Stimulated activated CD8-positive, alpha-beta memory T cell treated with anti-CD3 and anti-CD28 coated beads, Interleukin-4, amount 100 ng/mL, for 48 hours (primary cell): ENCODE data around the gene SLC25A23.
"Not testable (repeated sequence)": the region's sequence is repeated elsewhere in the genome, so short reads cannot be mapped to it uniquely, and the experiment has no call there.

Experiments
- DNase-seq: peaks from one replicate; pipeline ENCODE4 v3.0.0-alpha.2; 2020

Gene SLC25A23

DNA sequence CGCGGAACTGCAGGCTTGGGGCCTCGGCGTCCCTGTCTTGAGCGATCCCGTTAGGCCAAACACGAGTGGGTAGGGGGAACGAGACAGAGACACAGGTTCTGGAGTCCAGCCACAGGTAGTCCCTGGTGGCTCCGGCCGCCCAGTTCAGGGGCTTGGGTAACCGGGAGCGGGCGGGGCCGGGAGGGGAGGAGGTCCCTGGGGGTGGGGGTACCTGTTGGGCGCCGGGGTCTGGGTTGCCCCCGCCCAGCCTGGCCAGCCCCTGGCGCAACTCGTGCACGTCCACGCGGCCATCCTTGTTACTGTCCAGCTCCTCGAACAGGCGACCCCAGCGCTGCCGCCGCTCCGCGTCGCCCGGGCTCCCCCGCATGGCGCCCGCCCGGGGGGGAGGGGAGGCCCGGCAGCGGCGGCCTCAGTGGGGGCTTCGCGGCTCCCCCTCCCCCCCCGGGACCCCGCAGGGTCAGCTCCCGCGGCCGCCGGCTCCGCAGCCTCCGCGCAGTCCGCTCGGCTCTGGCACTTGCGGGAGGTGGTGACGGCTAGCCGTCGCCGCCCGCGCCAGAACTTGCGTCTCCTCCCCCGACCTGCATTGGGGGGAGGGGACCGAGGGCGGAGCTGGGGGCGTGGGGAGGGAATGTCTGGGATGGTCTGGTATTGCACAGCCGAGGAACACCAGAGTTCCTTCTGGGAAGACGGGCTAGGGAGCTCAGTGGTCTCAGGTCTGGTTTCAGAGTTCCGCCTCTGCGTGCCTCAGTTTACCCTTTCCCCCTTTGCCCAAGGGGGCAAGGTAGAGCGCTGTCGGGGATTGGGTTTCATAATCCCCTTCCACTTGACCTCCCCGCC, at the start of gene SLC25A23:
TSS of gene SLC25A23 (minus strand) at position 531 of the 837 bp plus-strand sequence. CDS start at position 367, 164 bp downstream.
- DNase-seq, result peak; percentile 76

DNA sequence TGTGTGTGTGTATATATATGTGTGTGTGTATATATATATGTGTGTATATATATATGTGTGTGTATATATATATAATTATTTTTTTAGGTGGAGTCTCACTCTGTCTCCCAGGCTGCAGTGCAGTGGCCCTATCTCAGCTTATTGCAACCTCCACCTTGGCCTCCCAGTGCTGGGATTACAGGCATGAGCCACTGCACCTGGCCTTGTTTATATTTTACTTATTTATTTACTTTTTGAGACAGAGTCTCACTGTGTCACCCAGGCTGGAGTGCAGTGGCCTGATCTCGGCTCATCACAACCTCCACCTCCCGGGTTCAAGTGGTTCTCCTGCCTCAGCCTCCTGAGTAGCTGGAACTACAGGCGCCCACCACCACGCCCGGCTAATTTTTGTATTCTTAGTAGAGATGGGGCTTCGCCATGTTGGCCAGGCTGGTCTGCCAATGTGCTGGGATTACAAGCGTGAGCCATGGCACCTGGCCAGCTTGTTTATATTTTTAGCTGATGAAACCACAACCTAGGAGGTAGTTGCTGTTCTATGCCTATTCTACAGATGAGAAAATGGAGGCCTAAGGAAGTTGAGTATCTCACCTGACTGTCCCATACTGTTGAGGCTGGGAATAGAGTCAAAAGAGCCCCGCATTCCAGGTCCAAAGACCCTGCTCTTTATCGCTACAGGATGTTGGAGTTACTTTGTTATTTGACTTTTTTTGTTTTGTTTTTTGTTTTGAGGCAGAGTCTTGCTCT, 48.6 kb upstream of the SLC25A23 start:
- not testable (repeated sequence) for DNase-seq

DNA sequence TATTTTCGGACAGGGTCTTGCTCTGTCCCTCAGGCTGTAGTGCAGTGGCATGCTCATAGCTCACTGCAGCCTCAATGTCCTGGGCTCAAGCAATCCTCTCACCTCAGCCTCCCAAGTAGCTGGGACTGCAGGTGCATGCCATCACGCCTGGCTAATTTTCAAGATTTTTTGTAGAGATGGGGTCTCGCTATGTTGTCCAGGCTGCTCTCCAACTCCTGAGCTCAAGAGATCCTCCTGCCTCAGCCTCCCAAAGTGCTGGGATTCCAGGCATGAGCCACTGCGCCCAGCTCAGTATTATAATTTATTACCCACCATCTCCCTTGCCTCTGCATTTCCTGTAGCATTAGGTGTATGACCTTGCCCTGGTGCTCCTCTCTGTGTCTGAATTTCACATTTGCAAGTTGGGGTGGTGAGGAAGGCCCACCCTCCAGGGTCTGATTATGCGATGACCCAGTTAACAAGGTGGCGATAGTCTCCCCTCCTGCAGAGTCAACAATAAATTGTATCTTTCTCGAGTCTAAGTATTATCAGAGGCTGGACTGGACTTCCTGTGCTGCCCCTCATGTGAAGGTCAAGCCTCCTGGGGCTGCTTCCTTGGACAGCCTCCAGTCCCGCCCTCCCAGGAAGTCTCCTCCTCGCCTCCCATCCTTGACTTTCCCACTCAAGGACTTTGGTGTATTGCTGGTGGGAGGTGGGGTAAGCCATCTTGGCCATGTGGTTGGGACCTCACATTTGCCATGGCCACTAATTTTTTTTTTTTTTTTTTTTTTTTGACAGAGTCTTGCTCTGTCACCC, 44.0 kb upstream of the SLC25A23 start:
- no peak for DNase-seq

DNA sequence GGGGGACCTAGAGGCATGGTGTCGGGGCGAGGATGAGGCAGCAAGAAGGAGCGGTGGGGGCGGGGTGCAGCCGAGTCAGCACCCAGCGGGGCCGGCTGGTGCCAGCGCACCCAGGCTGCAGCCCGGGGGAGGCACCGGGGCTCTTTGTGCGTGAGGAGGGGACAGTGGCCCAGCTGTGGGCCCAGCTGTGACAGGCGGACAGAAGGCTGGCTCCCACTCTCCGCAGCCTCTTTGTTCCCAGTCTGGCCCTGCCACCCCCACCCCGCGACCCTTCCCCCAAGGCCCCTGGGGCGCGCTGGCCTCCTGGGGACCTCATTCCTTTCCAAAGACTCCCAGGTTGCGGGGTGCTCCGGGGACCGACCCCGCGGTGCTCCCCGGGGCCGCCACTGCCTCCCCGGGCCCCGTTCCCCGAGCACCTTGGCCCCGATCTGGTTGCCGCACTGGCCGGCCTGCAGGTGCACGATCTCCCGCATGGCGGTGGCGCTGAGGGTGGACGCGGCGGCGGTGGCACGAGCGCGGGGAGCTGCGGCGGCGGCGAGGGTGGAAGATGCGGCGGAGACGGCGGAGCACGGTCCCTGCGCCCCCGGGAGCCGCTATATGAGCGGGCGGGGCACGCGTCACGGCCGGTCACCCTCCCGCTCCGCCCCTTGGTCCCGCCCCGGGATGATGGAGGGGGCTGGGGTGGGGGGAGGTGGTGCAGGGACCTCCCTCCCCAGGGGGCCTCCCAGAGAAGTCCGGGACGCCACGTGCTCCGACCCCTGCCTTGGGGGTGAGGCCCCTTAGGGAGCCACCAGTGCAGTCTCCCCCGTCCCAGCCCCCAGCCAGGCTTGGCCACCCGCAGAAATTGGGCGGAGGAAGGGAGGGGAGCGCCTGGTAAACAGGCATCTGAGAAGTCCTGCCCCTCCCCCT, 42.4 kb upstream of the SLC25A23 start, which contains the start of gene TUBB4A:
TSS of gene TUBB4A (minus strand) at position 570 of the 909 bp plus-strand sequence. CDS start at position 473, 97 bp downstream.
- DNase-seq, result peak; percentile 71

DNA sequence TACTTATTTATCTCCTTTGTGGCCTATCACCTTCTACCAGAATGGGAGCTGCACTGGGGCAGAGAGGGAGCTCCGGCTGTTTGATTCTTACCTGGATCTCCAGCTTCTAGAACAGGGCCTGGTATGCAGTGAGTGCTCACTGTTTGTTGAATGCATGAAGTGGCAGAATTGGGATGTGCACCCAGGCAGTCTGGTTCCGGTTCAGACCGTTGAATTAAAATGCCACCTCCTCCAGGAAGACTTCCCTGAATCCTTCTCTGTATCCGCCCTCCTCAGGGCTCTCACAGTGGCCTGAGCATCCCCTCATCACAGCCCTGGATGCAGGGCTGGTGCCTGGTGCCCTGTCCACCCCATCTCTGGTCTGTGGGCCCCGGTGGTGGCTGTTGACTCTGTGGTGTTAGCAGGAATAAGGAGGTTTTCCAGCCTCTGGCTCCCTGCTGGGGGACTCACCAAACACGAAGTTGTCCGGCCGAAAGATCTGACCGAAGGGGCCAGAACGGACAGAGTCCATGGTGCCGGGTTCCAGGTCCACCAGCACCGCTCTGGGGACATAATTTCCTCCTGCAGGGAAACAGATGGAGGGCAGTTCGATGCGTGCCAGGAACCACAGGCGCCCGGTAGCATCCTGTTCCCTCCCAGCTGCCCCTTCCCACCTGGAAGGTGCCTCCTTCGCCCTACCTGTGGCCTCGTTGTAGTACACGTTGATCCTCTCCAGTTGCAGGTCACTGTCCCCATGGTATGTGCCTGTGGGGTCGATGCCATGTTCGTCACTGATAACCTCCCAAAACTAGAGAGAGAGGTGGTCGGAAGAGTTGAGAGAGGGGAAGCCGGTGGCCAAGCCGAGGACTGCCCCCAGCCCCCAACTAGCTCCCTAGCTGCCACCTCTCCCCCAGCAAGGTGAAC, 41.5 kb upstream of the SLC25A23 start:
- no peak for DNase-seq

DNA sequence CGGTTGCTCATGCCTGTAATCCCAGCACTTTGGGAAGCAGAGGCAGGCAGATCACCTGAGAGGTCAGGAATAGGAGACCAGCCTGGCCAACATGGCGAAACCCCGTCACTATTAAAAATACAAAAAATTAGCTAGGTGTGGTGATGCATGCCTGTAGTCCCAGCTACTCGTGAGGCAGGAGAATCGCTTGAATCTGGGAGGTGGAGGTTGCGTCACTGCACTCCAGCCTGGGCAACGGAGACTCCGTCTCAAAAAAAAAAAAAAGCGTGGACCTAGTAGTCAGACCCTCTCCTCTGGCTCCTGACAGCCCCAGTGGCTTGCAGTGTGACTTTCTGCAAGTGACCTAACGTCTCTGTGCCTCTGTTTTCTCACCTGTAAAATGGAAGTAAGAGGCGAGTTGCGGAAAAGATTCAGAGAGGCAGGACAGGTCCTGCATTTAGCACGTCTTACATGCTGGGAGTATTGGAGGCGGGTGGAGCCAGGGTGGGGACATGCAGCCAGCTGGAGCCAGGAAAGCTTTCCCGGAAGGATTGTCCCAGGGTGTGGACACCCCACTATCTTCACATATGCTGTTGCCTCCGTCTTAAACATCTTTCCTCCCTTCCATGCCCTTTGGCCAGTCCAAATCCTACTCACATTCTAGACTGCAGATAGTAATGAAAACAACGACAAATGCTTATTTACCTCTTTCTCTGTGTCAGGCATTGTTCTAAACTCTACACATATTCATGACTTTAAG, 39.6 kb upstream of the SLC25A23 start:
- no peak for DNase-seq

DNA sequence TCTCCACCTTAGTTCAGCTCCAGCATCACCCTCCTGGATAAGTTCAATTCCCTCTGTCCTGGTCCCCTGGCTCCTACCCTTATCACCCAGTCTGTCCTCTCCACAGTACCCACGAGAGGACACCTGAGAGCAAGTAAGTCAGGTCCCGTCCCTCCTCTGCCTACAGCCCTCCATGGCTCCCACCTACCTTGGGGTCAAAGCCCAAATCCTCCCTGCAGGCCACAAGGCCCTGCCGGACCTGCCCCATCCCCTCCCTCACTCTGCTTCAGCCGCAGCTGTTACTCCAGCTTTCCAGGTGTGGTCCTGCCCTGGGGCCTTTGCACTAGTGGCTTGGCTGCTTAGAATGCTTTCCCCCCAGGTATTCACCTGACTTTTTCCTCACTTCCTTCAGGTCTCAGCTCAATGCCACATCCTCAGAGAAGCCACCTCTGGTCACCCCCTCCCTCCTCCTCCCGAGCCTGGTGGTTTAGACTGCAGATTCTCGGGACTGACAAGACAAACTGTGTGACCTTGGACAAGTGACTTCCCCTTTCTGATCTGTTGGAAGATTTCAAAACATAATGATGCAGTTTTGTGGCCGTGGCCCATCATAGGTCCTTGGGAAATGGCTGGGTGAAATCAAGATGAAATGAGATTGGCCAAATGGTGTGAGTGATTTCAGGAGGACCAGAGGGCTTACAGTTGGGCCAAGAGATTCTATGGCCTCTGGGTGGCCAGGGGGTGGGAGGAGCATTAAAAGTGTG, 38.9 kb upstream of the SLC25A23 start:
- DNase-seq, result no peak

DNA sequence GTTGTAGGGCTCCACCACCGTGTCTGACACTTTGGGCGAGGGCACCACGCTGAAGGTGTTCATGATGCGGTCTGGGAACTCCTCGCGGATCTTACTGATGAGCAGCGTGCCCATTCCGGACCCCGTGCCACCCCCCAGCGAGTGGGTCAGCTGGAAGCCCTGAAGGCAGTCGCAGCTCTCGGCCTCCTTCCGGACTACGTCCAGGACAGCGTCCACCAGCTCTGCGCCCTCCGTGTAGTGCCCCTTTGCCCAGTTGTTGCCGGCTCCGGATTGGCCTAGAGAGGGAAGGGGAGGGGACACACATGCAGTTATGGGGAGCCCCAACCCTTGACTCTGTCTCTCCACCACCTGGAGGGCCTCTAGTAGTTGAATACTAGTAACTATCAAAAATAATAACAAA, 36.4 kb upstream of the SLC25A23 start:
- no peak for DNase-seq

DNA sequence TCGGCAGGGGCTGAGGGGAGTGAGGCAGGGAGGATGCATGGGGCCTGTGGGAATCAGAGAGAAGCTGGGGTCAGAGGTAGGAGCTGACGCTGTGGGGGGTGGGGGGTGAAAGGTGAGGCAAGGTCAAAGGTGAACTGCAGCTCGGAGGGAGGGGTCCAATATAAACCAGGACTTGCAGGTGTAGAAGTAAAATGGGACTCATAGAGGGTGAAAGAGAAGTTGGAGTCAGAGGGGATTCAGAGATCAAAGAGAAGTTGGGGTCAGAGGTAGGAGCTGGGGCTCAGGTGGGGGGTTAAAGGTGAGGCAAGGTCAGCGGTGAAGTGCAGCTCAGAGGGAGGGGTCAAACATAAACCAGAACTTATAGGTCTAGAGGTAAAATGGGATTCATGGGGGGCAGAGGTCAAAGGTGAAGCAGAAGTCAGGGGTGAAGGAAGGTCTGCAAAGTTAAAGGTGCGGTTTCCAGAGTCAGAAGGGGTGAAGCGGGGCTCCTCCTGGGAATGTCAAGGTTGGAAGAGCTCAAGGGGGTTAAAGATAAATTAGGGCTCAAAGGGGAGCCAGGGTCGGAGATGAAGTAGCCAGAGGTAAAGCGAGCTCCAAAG, 34.9 kb upstream of the SLC25A23 start:
- DNase-seq, result no peak

DNA sequence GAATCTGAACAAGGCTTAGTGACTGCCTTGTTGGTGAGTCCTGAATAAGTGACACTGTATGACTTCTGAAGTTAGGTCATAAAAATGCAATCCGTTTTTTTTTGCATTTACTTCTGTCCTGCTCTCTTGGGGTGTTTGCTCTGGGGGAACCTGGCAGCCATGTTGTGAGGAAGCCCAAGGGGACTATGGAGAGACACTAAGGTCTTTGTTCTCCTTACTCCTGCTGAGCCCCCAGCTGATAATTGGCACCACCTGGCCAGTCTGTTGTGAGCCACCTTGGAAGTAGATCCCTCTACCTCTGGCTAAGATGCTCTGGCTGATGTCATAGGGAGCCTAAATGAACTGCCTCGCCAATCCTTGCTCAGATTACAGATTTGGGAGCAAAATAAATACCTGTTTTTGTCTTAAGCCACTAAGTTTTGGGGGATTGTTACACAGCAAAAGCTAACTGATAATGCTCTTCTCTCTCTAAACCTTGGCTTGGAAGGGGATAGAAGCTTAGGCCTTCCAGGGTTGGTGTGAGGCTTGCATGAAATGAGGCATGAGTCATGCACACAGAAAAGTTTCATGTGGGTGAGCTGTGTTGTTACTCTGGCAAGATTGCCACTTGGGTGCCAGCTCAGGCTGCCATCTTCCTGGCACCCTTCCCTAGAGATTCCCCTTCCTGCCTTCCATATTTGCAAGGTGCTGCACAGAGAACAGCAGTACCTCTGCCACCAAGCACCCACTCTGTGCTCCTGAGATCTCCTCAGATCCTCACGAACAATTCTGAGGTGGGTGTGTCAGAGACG, 32.4 kb upstream of the SLC25A23 start:
- DNase-seq, result no peak

DNA sequence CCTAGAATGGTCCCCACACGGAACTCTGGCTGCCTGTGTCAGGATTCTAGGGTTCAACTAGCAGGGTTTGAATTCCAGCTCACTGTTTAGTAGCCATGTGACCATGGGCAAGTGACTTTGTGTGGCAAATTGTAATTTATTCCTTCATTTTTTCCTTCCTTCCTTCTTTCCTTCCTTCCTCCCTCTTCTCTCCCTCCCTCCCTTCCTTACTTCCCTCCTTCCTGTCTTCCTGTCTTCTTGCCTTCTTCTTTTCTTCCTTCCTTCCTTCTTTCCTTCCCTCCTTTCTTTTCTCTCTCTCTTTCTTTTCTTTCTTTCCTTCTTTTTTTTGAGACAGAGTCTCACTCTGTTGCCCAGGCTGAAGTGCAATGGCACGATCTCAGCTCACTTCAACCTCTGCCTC, 30.5 kb upstream of the SLC25A23 start:
- no peak for DNase-seq

DNA sequence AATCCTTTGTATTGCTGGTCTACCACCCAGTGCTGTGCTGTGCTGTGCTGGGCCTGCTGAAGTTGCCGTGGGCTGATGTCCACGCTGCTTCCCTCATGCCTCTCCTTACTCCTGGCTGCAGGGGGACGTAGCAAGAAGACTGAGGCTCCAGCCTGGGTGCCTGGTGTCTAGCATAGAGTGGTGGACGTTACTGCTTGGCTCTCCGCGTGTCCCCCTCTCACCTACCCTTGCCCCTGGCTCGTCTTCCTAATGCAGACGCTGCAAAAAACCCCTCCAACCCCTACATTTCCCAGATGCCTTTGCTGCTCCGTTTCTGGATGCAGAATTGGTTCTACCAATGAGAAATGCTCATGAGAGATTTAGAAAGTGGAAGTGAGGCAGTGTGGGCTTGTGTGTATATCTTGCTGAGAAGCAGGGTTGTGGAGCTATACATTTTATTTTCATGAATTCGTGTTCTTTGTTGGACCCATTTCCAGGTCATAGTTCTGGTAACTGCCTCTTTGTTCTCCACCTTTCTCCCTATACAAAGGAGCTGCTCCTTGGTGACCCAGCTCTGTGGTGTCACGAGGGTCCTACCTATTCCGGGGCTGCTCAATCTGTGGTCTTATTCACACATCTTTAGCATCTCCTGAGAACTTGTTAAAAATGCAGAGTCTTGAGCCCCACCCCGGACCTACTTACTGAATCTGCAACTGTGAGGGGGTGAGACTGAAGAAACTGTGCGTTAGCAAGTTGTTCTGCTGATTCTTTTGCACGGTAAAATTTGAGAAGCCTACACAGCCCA, 29.9 kb upstream of the SLC25A23 start:
- no peak for DNase-seq

DNA sequence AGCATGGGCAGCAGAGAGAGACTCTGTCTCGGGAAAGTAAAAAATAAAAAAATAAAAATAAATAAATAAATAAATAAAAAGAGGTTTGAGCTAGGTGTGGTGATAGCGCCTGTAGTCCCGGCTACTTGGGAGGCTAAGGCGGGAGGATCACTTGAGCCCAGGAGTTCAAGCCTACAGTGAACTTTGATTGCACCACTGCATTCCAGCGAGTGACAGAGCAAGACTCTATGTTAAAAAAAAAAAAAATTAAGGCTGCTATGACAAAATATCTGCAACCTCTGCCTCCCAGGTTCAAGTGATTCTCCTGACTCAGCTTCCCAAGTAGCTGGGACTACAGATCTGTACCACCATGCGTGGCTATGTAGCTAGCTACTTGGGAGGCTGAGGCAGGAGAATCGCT, 25.2 kb upstream of the SLC25A23 start:
- no peak for DNase-seq

DNA sequence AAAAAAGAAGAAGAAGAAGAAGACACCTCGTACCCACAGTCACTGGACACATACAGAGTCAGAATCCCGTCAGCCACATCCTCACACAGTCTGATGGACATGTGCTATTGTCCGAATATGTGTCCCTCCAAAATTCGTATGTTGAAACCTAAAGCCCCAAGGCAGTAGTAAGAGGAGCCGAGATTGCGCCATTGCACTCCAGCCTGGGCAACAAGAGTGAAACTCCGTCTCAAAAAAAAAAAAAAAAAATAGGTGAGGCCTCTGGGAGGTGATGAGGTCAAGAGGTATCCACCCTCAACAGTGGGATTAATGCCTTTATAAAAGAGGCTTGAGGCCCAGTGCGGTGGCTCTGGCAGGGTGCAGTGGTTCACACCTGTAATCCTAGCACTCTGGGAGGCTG, 24.6 kb upstream of the SLC25A23 start:
- no peak for DNase-seq

DNA sequence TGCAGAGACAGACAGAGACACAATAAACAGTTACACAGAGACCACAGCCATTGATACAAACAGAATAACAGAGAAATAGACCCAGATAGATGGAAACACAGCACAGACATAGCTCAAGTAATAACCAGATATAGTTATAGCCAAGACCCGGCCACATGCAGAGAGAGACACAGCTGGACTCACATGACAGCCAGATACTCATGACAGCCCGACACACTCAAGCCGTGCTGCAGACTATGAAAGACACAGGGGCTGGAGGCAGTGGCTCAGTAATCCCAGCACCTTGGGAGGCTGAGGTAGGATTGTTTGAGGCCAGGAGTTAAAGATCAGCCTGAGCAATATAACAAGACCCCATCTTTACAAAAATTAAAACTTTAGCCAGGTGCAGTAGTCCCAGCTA, 23.6 kb upstream of the SLC25A23 start:
- no peak for DNase-seq

DNA sequence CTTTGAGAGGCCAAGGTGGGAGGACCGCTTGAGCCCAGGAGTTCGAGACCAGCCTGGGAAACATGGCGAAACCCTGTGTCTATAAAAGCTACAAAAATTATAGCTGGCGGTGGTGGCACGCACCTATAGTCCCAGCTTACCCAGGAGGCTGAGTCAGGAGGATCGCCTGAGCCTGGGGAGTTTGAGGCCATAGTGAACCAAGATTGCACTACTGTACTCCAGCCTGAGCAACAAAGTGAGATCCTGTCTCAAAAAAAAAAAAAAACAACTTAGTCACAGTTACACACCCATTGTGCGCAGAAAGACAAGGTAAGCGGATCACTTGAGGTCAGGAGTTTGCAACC, 22.7 kb upstream of the SLC25A23 start:
- no peak for DNase-seq

DNA sequence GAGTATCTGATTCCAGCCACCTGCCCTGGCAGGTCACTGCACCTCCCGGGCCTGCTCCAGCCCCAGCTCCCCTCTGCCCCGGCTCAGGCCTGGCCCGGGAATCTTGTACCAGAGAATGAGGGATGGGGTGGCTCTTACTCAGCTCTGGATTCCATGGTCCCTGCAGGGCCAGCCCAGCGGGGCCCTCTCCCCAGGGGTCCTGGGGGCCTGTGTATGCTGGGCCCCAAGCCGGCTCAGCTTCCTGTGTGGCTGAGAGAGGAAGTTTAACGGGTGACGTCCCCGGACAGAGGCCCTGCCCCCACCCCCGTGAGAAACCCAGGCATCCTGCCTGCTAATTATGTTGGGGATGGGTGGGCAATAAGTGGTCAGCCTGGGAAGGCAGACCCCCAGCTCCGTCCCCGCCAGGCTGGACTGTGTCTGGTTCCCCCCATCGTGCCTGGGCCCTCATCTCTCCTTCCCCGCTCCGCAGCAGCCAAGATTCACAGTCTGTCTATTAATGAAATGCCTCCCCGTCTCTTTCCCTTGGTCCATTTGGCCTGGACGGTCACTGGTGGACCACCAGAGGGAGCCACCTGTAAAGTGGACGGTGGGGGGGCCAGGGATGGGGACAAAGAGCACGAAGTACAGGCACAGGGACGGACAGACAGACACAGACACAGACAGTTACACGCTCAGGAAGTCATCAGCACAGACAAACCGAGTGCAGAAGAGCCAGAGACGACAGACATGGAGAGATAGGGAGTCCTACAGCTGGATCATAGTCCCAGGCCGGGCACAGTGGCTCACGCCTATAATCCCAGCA, 22.1 kb upstream of the SLC25A23 start, which contains the start of gene DENND1C:
TSS of gene DENND1C (minus strand) at position 247 of the 802 bp plus-strand sequence. CDS start at position 155, 92 bp downstream.
- DNase-seq, result peak; percentile 82
